Activated CD4-positive, alpha-beta memory T cell treated with anti-CD3 and anti-CD28 coated beads, Interleukin-2, amount 10 ng/mL, durations not matched to agents 7 days and 5 days (primary cell): Measurements from ENCODE around the gene ZNF296. TPM values are rescaled to one million over a fixed set of nuclear protein-coding genes. Genes with fewer than 3 reads are reported as not detected.

ENCODE experiments used
- CTCF ChIA-PET: fragments of 350-600 bp; sonication (Branson Sonifier 250); formaldehyde crosslinking; loops from one replicate; lab custom pipeline; 2021; ENCODE audit warnings: antibody characterized with exemption, inconsistent platforms; lab: Charles Lee
- POLR2A ChIA-PET: fragments of 350-600 bp; sonication (Branson Sonifier 250); formaldehyde crosslinking; loops from one replicate; lab custom pipeline; 2021; ENCODE audit warnings: antibody characterized with exemption; lab: Charles Lee
- DNase-seq: peaks from one replicate; pipeline ENCODE4 v3.0.0-alpha.2; 2020
- H3K27ac Mint-ChIP-seq: one replicate; pipeline ENCODE4 v1.8.0; 2021; ENCODE audit warnings: mild to moderate bottlenecking, mixed read lengths
- H3K27me3 Mint-ChIP-seq: one replicate; pipeline ENCODE4 v1.8.0; 2021; ENCODE audit warnings: mixed read lengths
- H3K36me3 Mint-ChIP-seq: one replicate; pipeline ENCODE4 v1.8.0; 2021; ENCODE audit warnings: low read depth, mixed read lengths
- H3K4me1 Mint-ChIP-seq: one replicate; pipeline ENCODE4 v1.8.0; 2021; ENCODE audit warnings: mixed read lengths
- H3K4me3 Mint-ChIP-seq: one replicate; pipeline ENCODE4 v1.8.0; 2021; ENCODE audit warnings: mild to moderate bottlenecking, mixed read lengths
- H3K9me3 Mint-ChIP-seq: one replicate; pipeline ENCODE4 v1.8.0; 2021; ENCODE audit warnings: mixed read lengths
- total RNA-seq, 2 experiments: library from RNA; stranded (reverse); gene quantifications; one replicate each; pipeline ENCODE4 v1.2.3, GENCODE V29; 2021

Gene ZNF296
- total RNA-seq, 2 experiments from 2014 or later: 5.4 to 5.9 TPM

- no peaks in the 10 kb centered on the region for H3K9me3 Mint-ChIP-seq
- no peaks in the 10 kb centered on the region for H3K27me3 Mint-ChIP-seq
- H3K4me3 Mint-ChIP-seq: no peak overlapping the region
- ChIA-PET POLR2A (interaction anchor here (1.2 kb wide), 1 partner anchor 25 kb away, joined by 3 read pairs; no protein-coding TSS in a partner anchor), CTCF (no interaction called here)
- H3K4me1 Mint-ChIP-seq: peaks cover 39% of the 10 kb centered on the region
- H3K36me3 Mint-ChIP-seq: no peaks in the 10 kb centered on the region
- no peak for DNase-seq
- no peak overlapping the region for H3K27ac Mint-ChIP-seq
Measured at GRCh38 chr19:45101806-45102205, 25.5 kb upstream of the ZNF296 start.

GRCh38 chr19:45100846-45101252 lies 24.6 kb upstream of the ZNF296 start:
- Mint-ChIP-seq H3K9me3 (no peaks in the 10 kb centered on the region), H3K36me3 (no peaks in the 10 kb centered on the region), H3K27ac (no peak overlapping the region), H3K4me1 (peaks cover 49% of the 10 kb centered on the region), H3K27me3 (no peaks in the 10 kb centered on the region), H3K4me3 (no peak overlapping the region)
- no peak for DNase-seq
- ChIA-PET CTCF (no interaction called here), POLR2A (no interaction called here)

GRCh38 chr19:45100201-45100600 lies 23.9 kb upstream of the ZNF296 start:
- H3K36me3 Mint-ChIP-seq: no peaks in the 10 kb centered on the region
- DNase-seq: no peak
- no peak overlapping the region for H3K4me3 Mint-ChIP-seq
- POLR2A ChIA-PET: no interaction called here
- H3K27me3 Mint-ChIP-seq: no peaks in the 10 kb centered on the region
- H3K9me3 Mint-ChIP-seq: no peaks in the 10 kb centered on the region
- H3K4me1 Mint-ChIP-seq: peaks cover 46% of the 10 kb centered on the region
- H3K27ac Mint-ChIP-seq: no peak overlapping the region
- CTCF ChIA-PET: no interaction called here

GRCh38 chr19:45099467-45100191 lies 23.4 kb upstream of the ZNF296 start:
- H3K27me3 Mint-ChIP-seq: no peaks in the 10 kb centered on the region
- peaks cover 3% of the 10 kb centered on the region for H3K36me3 Mint-ChIP-seq
- H3K27ac Mint-ChIP-seq: no peak overlapping the region
- CTCF ChIA-PET: interaction anchor here (1.1 kb wide), 1 partner anchor 26 kb away, joined by 3 read pairs; no protein-coding TSS in a partner anchor
- H3K4me3 Mint-ChIP-seq: no peak overlapping the region
- POLR2A ChIA-PET: no interaction called here
- DNase-seq: no peak
- peaks cover 46% of the 10 kb centered on the region for H3K4me1 Mint-ChIP-seq
- H3K9me3 Mint-ChIP-seq: no peaks in the 10 kb centered on the region

- CTCF ChIA-PET: interaction anchor here (1.1 to 1.4 kb wide), 2 partner anchors 27 to 28 kb away, joined by 3 read pairs; no protein-coding TSS in a partner anchor
- Mint-ChIP-seq H3K9me3 (no peaks in the 10 kb centered on the region), H3K4me3 (no peak overlapping the region), H3K27me3 (no peaks in the 10 kb centered on the region), H3K27ac (no peak overlapping the region), H3K4me1 (peaks cover 46% of the 10 kb centered on the region), H3K36me3 (peaks cover 7% of the 10 kb centered on the region)
- POLR2A ChIA-PET: no interaction called here
- no peak for DNase-seq
Measured at GRCh38 chr19:45098521-45099466, 22.5 kb upstream of the ZNF296 start.

- peaks cover 10% of the 10 kb centered on the region for H3K36me3 Mint-ChIP-seq
- no peak overlapping the region for H3K27ac Mint-ChIP-seq
- H3K4me1 Mint-ChIP-seq: peaks cover 44% of the 10 kb centered on the region
- ChIA-PET POLR2A (no interaction called here), CTCF (interaction anchor here (1.4 kb wide), 1 partner anchor 28 kb away, joined by 3 read pairs; no protein-coding TSS in a partner anchor)
- no peaks in the 10 kb centered on the region for H3K9me3 Mint-ChIP-seq
- H3K4me3 Mint-ChIP-seq: no peak overlapping the region
- no peaks in the 10 kb centered on the region for H3K27me3 Mint-ChIP-seq
- no peak for DNase-seq
Measured at GRCh38 chr19:45097776-45098520, 21.7 kb upstream of the ZNF296 start.

- ChIA-PET POLR2A (no interaction called here), CTCF (interaction anchor here (1.4 kb wide), 1 partner anchor 29 kb away, joined by 3 read pairs; no protein-coding TSS in a partner anchor)
- no peaks in the 10 kb centered on the region for H3K27me3 Mint-ChIP-seq
- H3K9me3 Mint-ChIP-seq: no peaks in the 10 kb centered on the region
- H3K4me3 Mint-ChIP-seq: no peak overlapping the region
- H3K4me1 Mint-ChIP-seq: peaks cover 40% of the 10 kb centered on the region
- no peak overlapping the region for H3K27ac Mint-ChIP-seq
- DNase-seq: no peak
- H3K36me3 Mint-ChIP-seq: peaks cover 10% of the 10 kb centered on the region
Measured at GRCh38 chr19:45097450-45097775, 21.1 kb upstream of the ZNF296 start.

GRCh38 chr19:45096700-45097099 lies 20.4 kb upstream of the ZNF296 start:
- CTCF ChIA-PET: no interaction called here
- POLR2A ChIA-PET: no interaction called here
- Mint-ChIP-seq H3K27ac (no peak overlapping the region), H3K36me3 (peaks cover 10% of the 10 kb centered on the region), H3K4me1 (peaks cover 44% of the 10 kb centered on the region), H3K4me3 (no peak overlapping the region), H3K9me3 (no peaks in the 10 kb centered on the region), H3K27me3 (no peaks in the 10 kb centered on the region)
- DNase-seq: no peak

- H3K4me3 Mint-ChIP-seq: no peak overlapping the region
- H3K27me3 Mint-ChIP-seq: no peaks in the 10 kb centered on the region
- H3K4me1 Mint-ChIP-seq: peaks cover 51% of the 10 kb centered on the region
- DNase-seq: no peak
- ChIA-PET POLR2A (no interaction called here), CTCF (no interaction called here)
- H3K9me3 Mint-ChIP-seq: no peaks in the 10 kb centered on the region
- H3K27ac Mint-ChIP-seq: no peak overlapping the region
- H3K36me3 Mint-ChIP-seq: peaks cover 17% of the 10 kb centered on the region
Measured at GRCh38 chr19:45095496-45096413, 19.5 kb upstream of the ZNF296 start.

GRCh38 chr19:45094707-45095106 lies 18.4 kb upstream of the ZNF296 start:
- Mint-ChIP-seq H3K4me1 (peaks cover 53% of the 10 kb centered on the region), H3K27me3 (no peaks in the 10 kb centered on the region), H3K27ac (no peak overlapping the region), H3K36me3 (peaks cover 28% of the 10 kb centered on the region), H3K4me3 (peak overlapping the region; percentile 48), H3K9me3 (no peaks in the 10 kb centered on the region)
- no peak for DNase-seq
- ChIA-PET POLR2A (interaction anchor here (0.6 kb wide), 1 partner anchor 16 kb away, joined by 3 read pairs; the partner anchor contains the start of gene GEMIN7), CTCF (no interaction called here)

GRCh38 chr19:45094137-45094536 lies 17.9 kb upstream of the ZNF296 start:
- peak overlapping the region; percentile 58 for H3K27ac Mint-ChIP-seq
- peak overlapping the region; percentile 77 for H3K4me3 Mint-ChIP-seq
- no peaks in the 10 kb centered on the region for H3K9me3 Mint-ChIP-seq
- POLR2A ChIA-PET: no interaction called here
- no peak for DNase-seq
- H3K27me3 Mint-ChIP-seq: no peaks in the 10 kb centered on the region
- peaks cover 29% of the 10 kb centered on the region for H3K36me3 Mint-ChIP-seq
- peaks cover 57% of the 10 kb centered on the region for H3K4me1 Mint-ChIP-seq
- CTCF ChIA-PET: no interaction called here
